RWPE1 (cell line): ENCODE data around the gene EPHB2.

Experiments
- CTCF ChIA-PET: fragments of 350-600 bp; sonication (Branson Sonifier 250); formaldehyde crosslinking; extraction: SDS; loops from one replicate; lab custom pipeline; 2021; lab: Yijun Ruan, JAX
- POLR2A ChIA-PET: fragments of 400-600 bp; formaldehyde crosslinking; extraction: SDS; loops from one replicate; lab custom pipeline; 2020; ENCODE audit warnings: antibody characterized with exemption; ENCODE audit not compliant: low non-redundant PET; lab: Yijun Ruan, JAX
- DNase-seq: peaks from one replicate; pipeline ENCODE4 v3.0.0; 2012; ENCODE audit warnings: low spot score
- H3K27ac ChIP-seq: fragments of 450-650 bp; 2 replicates; pipeline ENCODE4 v1.5.1; 2017
- CTCF ChIP-seq: fragments of 450-650 bp; conservative IDR thresholded peaks from 2 replicates; pipeline ENCODE4 v1.5.1; 2017; ENCODE audit warnings: low read depth, mild to moderate bottlenecking

The EPHB2 gene

DNA sequence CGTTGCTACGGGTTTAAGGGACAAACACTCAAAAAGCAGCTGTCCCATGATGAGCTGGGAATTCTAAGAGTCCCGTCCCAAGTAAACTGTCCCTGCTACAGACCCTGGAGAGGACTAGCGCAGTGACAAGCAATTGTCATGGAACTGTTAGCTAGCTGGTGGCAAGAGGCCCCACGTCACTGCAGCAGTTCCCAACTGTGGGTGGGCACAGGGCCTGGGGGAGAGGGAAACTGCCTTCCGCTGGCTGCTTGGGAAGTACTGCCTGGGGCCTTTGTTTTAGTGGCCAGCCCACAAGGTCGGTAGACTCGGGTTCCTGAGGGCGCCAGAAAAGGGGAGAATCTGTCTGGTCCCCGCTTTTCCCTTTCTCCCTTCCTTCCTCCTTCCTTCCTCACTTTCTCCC, 164.6 kb downstream of the EPHB2 start:
- ChIA-PET POLR2A (no interaction called here), CTCF (interaction anchor here (0.7 kb wide), 1 partner anchor 16 kb away, joined by 5 read pairs; no protein-coding TSS in a partner anchor)
- TF ChIP-seq CTCF, result no peak

DNA sequence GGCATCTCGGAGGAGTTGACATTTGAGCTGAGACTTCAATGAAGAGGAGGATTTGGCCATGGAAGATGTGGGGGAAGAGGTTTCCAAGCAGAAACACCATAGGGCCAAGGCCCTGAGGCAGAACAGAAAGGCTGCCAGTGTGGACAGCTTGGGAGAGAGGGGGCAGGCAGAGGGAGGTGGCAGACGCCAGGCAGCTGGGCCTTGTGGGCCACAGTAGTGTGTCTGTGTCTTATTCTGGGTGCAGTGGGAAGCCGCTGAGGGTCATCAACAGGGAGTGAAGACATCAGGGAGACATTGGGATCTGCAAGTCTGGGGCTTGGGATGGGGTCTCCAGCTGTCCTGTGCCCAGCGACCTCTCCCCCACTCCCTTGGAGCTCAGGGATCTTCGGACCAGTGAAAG, 165.2 kb downstream of the EPHB2 start:
- CTCF ChIA-PET, result interaction anchor here (0.7 kb wide), 1 partner anchor 16 kb away, joined by 5 read pairs; no protein-coding TSS in a partner anchor
- POLR2A ChIA-PET, result no interaction called here
- DNase-seq, result no peak
- peak overlapping the region; percentile 67 for H3K27ac ChIP-seq
- TF ChIP-seq CTCF, result no peak

More for the DNA sequence above, 164.6 kb downstream of the EPHB2 start:
- DNase-seq, result no peak
- no peak overlapping the region for H3K27ac ChIP-seq

DNA sequence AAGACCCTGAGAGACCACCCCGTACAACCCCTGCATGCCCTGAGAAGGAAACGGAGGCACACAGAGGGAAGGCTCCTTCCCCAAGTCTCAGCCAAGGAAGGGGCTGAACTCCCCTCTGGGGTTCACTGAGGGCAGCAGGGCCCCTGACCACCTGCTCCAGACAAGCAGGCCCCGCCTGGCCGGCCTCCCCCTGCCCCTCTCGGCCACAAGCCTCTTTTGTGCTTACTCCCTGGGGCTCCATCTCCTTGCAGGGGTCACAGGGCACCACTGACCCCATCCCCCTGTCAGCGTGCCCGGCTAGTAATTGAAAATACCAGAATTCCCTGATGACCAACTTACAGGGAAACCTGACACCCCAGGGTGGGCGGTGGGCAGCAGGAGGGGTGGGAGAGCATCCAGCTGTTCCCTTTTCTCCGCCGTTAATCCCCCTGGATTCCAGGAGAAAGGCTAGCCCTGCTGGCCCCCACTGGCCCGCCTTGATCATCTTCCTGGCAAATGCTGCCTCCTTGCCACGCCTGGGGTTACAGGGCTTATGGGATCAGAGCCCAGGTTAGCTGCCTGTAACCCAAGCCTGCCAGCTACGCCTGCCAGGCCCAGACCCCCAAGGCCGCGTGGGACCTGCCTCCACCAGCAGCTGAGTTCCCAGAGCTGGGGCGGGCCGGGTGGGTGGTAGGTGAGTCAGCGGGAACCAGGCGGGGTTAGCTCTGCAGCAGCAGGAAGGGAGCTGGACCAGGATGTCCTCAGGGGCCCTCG, 165.9 kb downstream of the EPHB2 start:
- ChIA-PET CTCF (no interaction called here), POLR2A (no interaction called here)
- peak overlapping the region; percentile 67 for H3K27ac ChIP-seq
- TF ChIP-seq CTCF, result no peak
- peak; percentile 46 for DNase-seq

- no peak for DNase-seq
- ChIA-PET POLR2A (no interaction called here), CTCF (interaction anchor here (0.8 kb wide), 1 partner anchor 15 kb away, joined by 3 read pairs; no protein-coding TSS in a partner anchor)
- H3K27ac ChIP-seq, result peak overlapping the region; percentile 67
- no peak for TF ChIP-seq CTCF
These were observed 166.7 kb downstream of the EPHB2 start for GRCh38 chr1:22877112-22877915.

- DNase-seq, result no peak
- no peak for TF ChIP-seq CTCF
- ChIA-PET POLR2A (no interaction called here), CTCF (interaction anchor here (0.8 to 0.9 kb wide), 2 partner anchors 16 to 224 kb away, joined by 3 to 4 read pairs; no protein-coding TSS in a partner anchor)
- H3K27ac ChIP-seq, result peak overlapping the region; percentile 67
These were observed 167.3 kb downstream of the EPHB2 start for GRCh38 chr1:22877980-22878379.

DNA sequence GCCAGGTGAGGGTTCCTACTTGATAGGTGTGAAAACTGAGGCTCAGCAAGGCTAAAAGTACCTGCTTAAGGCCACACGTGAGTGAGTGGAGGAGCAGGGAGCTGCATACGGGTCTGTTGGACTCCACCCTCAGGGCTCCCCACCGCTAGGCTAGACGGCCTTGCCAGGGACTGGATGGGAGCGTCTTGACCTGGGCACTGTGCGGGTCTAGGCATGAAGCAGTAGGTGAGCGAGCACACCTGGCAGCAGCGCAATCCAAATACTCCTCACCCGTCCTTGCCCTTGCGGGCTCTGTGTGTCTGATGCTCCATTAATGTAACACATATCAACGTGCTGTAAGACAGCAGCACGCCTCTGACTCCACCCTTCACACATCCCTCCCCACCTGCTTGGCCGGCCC, 168.0 kb downstream of the EPHB2 start:
- no peak for TF ChIP-seq CTCF
- ChIA-PET POLR2A (no interaction called here), CTCF (interaction anchor here (0.7 to 0.9 kb wide), 2 partner anchors 166 to 224 kb away, joined by 3 to 4 read pairs; no protein-coding TSS in a partner anchor)
- DNase-seq, result peak; percentile 36
- H3K27ac ChIP-seq, result peak overlapping the region; percentile 67
